ENCODE measurements around the gene KRTAP10-1.

KRTAP10-1 gene

GRCh38 chr21:44533891-44534627, 5.9 kb downstream of the KRTAP10-1 start:
- Mint-ChIP-seq H3K36me3 (ENCODE audit: insufficient read depth) (no peaks in the 10 kb centered on the region), H3K27me3 (peaks cover 22 to 48% of the 10 kb centered on the region in 2 donors), H3K4me3 (no peak overlapping the region), H3K27ac (no peak overlapping the region), H3K9me3 (no peaks in the 10 kb centered on the region), H3K4me1 (ENCODE audit: low read depth in 2 of 2) (no peaks in the 10 kb centered on the region)
- no peak for DNase-seq
- no peak for ATAC-seq (replicated peaks)

GRCh38 chr21:44533121-44533890, 6.7 kb downstream of the KRTAP10-1 start:
- Mint-ChIP-seq H3K9me3 (no peaks in the 10 kb centered on the region), H3K27me3 (peaks cover 17 to 44% of the 10 kb centered on the region in 2 donors), H3K27ac (no peak overlapping the region), H3K36me3 (ENCODE audit: insufficient read depth) (no peaks in the 10 kb centered on the region), H3K4me3 (no peak overlapping the region), H3K4me1 (ENCODE audit: low read depth in 2 of 2) (no peaks in the 10 kb centered on the region)
- ATAC-seq (replicated peaks), result no peak
- no peak for DNase-seq

- Mint-ChIP-seq H3K4me3 (no peak overlapping the region), H3K27ac (no peak overlapping the region), H3K27me3 (peaks cover 14 to 38% of the 10 kb centered on the region in 2 donors), H3K36me3 (ENCODE audit: insufficient read depth) (no peaks in the 10 kb centered on the region), H3K9me3 (no peaks in the 10 kb centered on the region), H3K4me1 (ENCODE audit: low read depth in 2 of 2) (no peaks in the 10 kb centered on the region)
- ATAC-seq (replicated peaks) (no peak), DNase-seq (no peak)
These were observed 7.3 kb downstream of the KRTAP10-1 start for GRCh38 chr21:44532712-44533111.

GRCh38 chr21:44531606-44532564, 8.1 kb downstream of the KRTAP10-1 start:
- DNase-seq, result no peak
- Mint-ChIP-seq H3K4me1 (ENCODE audit: low read depth in 2 of 2) (no peaks in the 10 kb centered on the region), H3K27ac (no peak overlapping the region), H3K9me3 (no peaks in the 10 kb centered on the region), H3K27me3 (peaks cover 7 to 33% of the 10 kb centered on the region in 2 donors), H3K4me3 (no peak overlapping the region), H3K36me3 (ENCODE audit: insufficient read depth) (no peaks in the 10 kb centered on the region)
- ATAC-seq (replicated peaks), result no peak

- no peak for ATAC-seq (replicated peaks)
- H3K27ac Mint-ChIP-seq, result no peak overlapping the region
- no peak for DNase-seq
- H3K4me3 Mint-ChIP-seq, result no peak overlapping the region
- H3K4me1 Mint-ChIP-seq (ENCODE audit: low read depth in 2 of 2), result no peaks in the 10 kb centered on the region
- no peaks in the 10 kb centered on the region for H3K36me3 Mint-ChIP-seq (ENCODE audit: insufficient read depth)
- H3K27me3 Mint-ChIP-seq, result peaks cover 7 to 33% of the 10 kb centered on the region in 2 donors
- H3K9me3 Mint-ChIP-seq, result no peaks in the 10 kb centered on the region
These were observed 8.9 kb downstream of the KRTAP10-1 start for GRCh38 chr21:44530903-44531605.

GRCh38 chr21:44530221-44530902, 9.6 kb downstream of the KRTAP10-1 start:
- H3K27ac Mint-ChIP-seq, result no peak overlapping the region
- DNase-seq (no peak), ATAC-seq (replicated peaks) (no peak)
- H3K4me1 Mint-ChIP-seq (ENCODE audit: low read depth in 2 of 2), result no peaks in the 10 kb centered on the region
- peaks cover 7 to 33% of the 10 kb centered on the region in 2 donors for H3K27me3 Mint-ChIP-seq
- H3K36me3 Mint-ChIP-seq (ENCODE audit: insufficient read depth), result no peaks in the 10 kb centered on the region
- no peak overlapping the region for H3K4me3 Mint-ChIP-seq
- no peaks in the 10 kb centered on the region for H3K9me3 Mint-ChIP-seq

GRCh38 chr21:44529503-44530125, 10.4 kb downstream of the KRTAP10-1 start:
- Mint-ChIP-seq H3K27me3 (peaks cover 7 to 33% of the 10 kb centered on the region in 2 donors), H3K9me3 (no peaks in the 10 kb centered on the region), H3K4me3 (no peak overlapping the region), H3K36me3 (ENCODE audit: insufficient read depth) (no peaks in the 10 kb centered on the region), H3K27ac (no peak overlapping the region), H3K4me1 (ENCODE audit: low read depth in 2 of 2) (no peaks in the 10 kb centered on the region)
- DNase-seq (no peak), ATAC-seq (replicated peaks) (no peak)

GRCh38 chr21:44529011-44529421, 11.0 kb downstream of the KRTAP10-1 start:
- Mint-ChIP-seq H3K27me3 (peaks cover 7 to 33% of the 10 kb centered on the region in 2 donors), H3K36me3 (ENCODE audit: insufficient read depth) (no peaks in the 10 kb centered on the region), H3K9me3 (no peaks in the 10 kb centered on the region), H3K4me3 (no peak overlapping the region), H3K4me1 (ENCODE audit: low read depth in 2 of 2) (no peaks in the 10 kb centered on the region), H3K27ac (no peak overlapping the region)
- ATAC-seq (replicated peaks) (no peak), DNase-seq (no peak)

- ATAC-seq (replicated peaks), result no peak
- H3K27me3 Mint-ChIP-seq, result peaks cover 7 to 33% of the 10 kb centered on the region in 2 donors
- no peaks in the 10 kb centered on the region for H3K9me3 Mint-ChIP-seq
- no peaks in the 10 kb centered on the region for H3K4me1 Mint-ChIP-seq (ENCODE audit: low read depth in 2 of 2)
- no peaks in the 10 kb centered on the region for H3K36me3 Mint-ChIP-seq (ENCODE audit: insufficient read depth)
- no peak overlapping the region for H3K27ac Mint-ChIP-seq
- no peak overlapping the region for H3K4me3 Mint-ChIP-seq
- DNase-seq, result no peak
These were observed 11.4 kb downstream of the KRTAP10-1 start for GRCh38 chr21:44528634-44528995.

GRCh38 chr21:44527983-44528633, 11.9 kb downstream of the KRTAP10-1 start:
- Mint-ChIP-seq H3K27me3 (peaks cover 7 to 33% of the 10 kb centered on the region in 2 donors), H3K36me3 (ENCODE audit: insufficient read depth) (no peaks in the 10 kb centered on the region), H3K27ac (no peak overlapping the region)

GRCh38 chr21:44527156-44527982, 12.6 kb downstream of the KRTAP10-1 start:
- Mint-ChIP-seq H3K36me3 (ENCODE audit: insufficient read depth) (no peaks in the 10 kb centered on the region), H3K4me3 (no peak overlapping the region), H3K9me3 (no peaks in the 10 kb centered on the region), H3K27me3 (peaks cover 7 to 33% of the 10 kb centered on the region in 2 donors), H3K4me1 (ENCODE audit: low read depth in 2 of 2) (no peaks in the 10 kb centered on the region), H3K27ac (no peak overlapping the region)
- ATAC-seq (replicated peaks) (no peak), DNase-seq (no peak)

More at GRCh38 chr21:44527983-44528633, 11.9 kb downstream of the KRTAP10-1 start:
- Mint-ChIP-seq H3K9me3 (no peaks in the 10 kb centered on the region), H3K4me3 (no peak overlapping the region), H3K4me1 (ENCODE audit: low read depth in 2 of 2) (no peaks in the 10 kb centered on the region)
- no peak for DNase-seq
- ATAC-seq (replicated peaks), result no peak
